Measurements from ENCODE around the gene NEK7. TPM values are rescaled to one million over a fixed set of nuclear protein-coding genes. Genes with fewer than 3 reads are reported as not detected.

The NEK7 gene
- total and polyA plus RNA-seq, 9 of the 15 experiments (the other 6 are each of a cell fraction or from before 2014, with no cell fraction given): 8.5 to 37.3 (median 27.7) TPM

GRCh38 chr1:198157847-198158725 is 1.3 kb downstream of the NEK7 start (continued):
- TF ChIP-seq PRDM10 (IDR thresholded peaks at IDR 0.05; ENCODE audit: partially characterized antibody): no peak
- 0 out of 2 replicates have a peak, but pooled peaks have one; percentile 56 for TF ChIP-seq LCOR (CRISPR knock-in tag; IDR thresholded peaks at IDR 0.05)
- TF ChIP-seq ZNF436 (CRISPR knock-in tag; IDR thresholded peaks at IDR 0.05): no peak
- TF ChIP-seq ZEB2 (IDR thresholded peaks at IDR 0.05): 0 out of 2 replicates have a peak, but pooled peaks have one; percentile 15
- peak; percentile 74 for TF ChIP-seq MTA1 (IDR thresholded peaks at IDR 0.05; ENCODE audit: borderline replicate concordance)
- TF ChIP-seq KDM4B (IDR thresholded peaks at IDR 0.05; ENCODE audit: borderline replicate concordance in 2 of 2, low read depth in 1 of 2): no peak
- no peak for TF ChIP-seq BCL6 (CRISPR knock-in tag; IDR thresholded peaks at IDR 0.05)
- TF ChIP-seq ZNF707 (CRISPR knock-in tag; conservative IDR thresholded peaks at IDR 0.05): no peak
- TF ChIP-seq REST (IDR thresholded peaks at IDR 0.05; ENCODE audit: borderline replicate concordance): no peak
- TF ChIP-seq REST (CRISPR knock-in tag; IDR thresholded peaks at IDR 0.05; ENCODE audit: low read depth): no peak
- TF ChIP-seq RBM25 (IDR thresholded peaks at IDR 0.05; ENCODE audit: low read depth, low read length, severe bottlenecking): peak; percentile 95
- no peak for TF ChIP-seq NCOA2 (IDR thresholded peaks at IDR 0.05; ENCODE audit: partially characterized antibody in 2 of 2)
- TF ChIP-seq THRAP3 (IDR thresholded peaks at IDR 0.05; ENCODE audit: borderline replicate concordance): 0 out of 2 replicates have a peak, but pooled peaks have one; percentile 69
